HepG2 (cell line): Measurements from ENCODE around the gene KPNA4. TPM values are rescaled to one million over a fixed set of nuclear protein-coding genes. Genes with fewer than 3 reads are reported as not detected.

Source experiments
- ATAC-seq: fragments of 200-7000 bp; cut with Tn5 transposase; 3 replicates; pipeline ENCODE4 v1.9.1; 2020; ENCODE audit warnings: mild to moderate bottlenecking, moderate library complexity
- BruUV-seq: library from RNA; stranded (reverse); fragments of 400-500 nt; replicated peaks from 2 replicates; lab custom pipeline; 2021; lab: Mats Ljungman, UMichigan
- CTCF ChIA-PET: fragments of 300-600 bp; formaldehyde crosslinking; extraction: SDS; loops from one replicate; lab custom pipeline; 2021; ENCODE audit warnings: low total read pairs, inconsistent platforms, low intra/inter-chr PET ratio; lab: Yijun Ruan, JAX
- POLR2A ChIA-PET: fragments of 350-600 bp; sonication (Branson Sonifier 250); formaldehyde crosslinking; loops from one replicate; lab custom pipeline; 2020; ENCODE audit warnings: antibody characterized with exemption, inconsistent platforms; lab: Yijun Ruan, JAX
- DNase-seq: peaks from one replicate; pipeline ENCODE4 v3.0.0-alpha.2; 2015; ENCODE audit warnings: low spot score
- FAIRE-seq: peaks from 3 replicates; lab custom pipeline; 2011; peaks lifted over from hg19 to GRCh38; lab: Jason Lieb, UNC
- H2AFZ ChIP-seq: one replicate; pipeline ENCODE4 v1.6.1; 2011; ENCODE audit warnings: low read length, inconsistent platforms
- H3K27ac ChIP-seq: fragments of 300-600 bp; 3 replicates; pipeline ENCODE4 v1.8.0; 2011; ENCODE audit warnings: mixed run types, mild to moderate bottlenecking, mixed read lengths, low read length, inconsistent platforms; ENCODE audit not compliant: insufficient read depth; ENCODE audit errors: extremely low read length
- H3K27me3 ChIP-seq, 2 experiments: fragments of 200-600 bp in 1 of 2; 2 replicates in 1 of 2; 3 replicates in 1 of 2; pipeline versions ENCODE4 v1.6.0 to v1.8.0; 2011; ENCODE audit warnings: low read length in 2 of 2, mild to moderate bottlenecking in 2 of 2, moderate library complexity in 2 of 2, inconsistent platforms in 1 of 2; ENCODE audit not compliant: insufficient read depth in 2 of 2, control insufficient read depth in 1 of 2
- H3K36me3 ChIP-seq, 2 experiments: fragments of 200-600 bp in 1 of 2; replicated peaks in 1 of 2; 2 replicates in 1 of 2; 3 replicates in 1 of 2; pipeline versions ENCODE4 v1.5.1 to v1.8.0; 2011; ENCODE audit warnings: low read length in 2 of 2, inconsistent platforms in 1 of 2; ENCODE audit not compliant: insufficient read depth in 2 of 2, control insufficient read depth in 1 of 2
- H3K4me1 ChIP-seq: 2 replicates; pipeline ENCODE4 v1.5.1; 2012; ENCODE audit warnings: low read length, inconsistent platforms; ENCODE audit not compliant: insufficient read depth
- H3K4me2 ChIP-seq: 2 replicates; pipeline ENCODE4 v1.6.0; 2011; ENCODE audit warnings: low read depth, low read length, inconsistent platforms
- H3K4me3 ChIP-seq, 3 experiments: fragments of 200-600 bp in 1 of 3; sonication (generic), shearing (Covaris generic) in 1 of 3; replicated peaks in 1 of 3; 2 replicates each; pipeline ENCODE4 v1.5.1; 2011 to 2016; ENCODE audit warnings: low read length in 3 of 3, inconsistent platforms in 2 of 3, low read depth in 2 of 3, mild to moderate bottlenecking in 2 of 3, control low read depth in 1 of 3, mixed read lengths in 1 of 3; ENCODE audit not compliant: insufficient read depth in 1 of 3
- H3K79me2 ChIP-seq: one replicate; pipeline ENCODE4 v1.6.1; 2011; ENCODE audit warnings: low read length, inconsistent platforms; ENCODE audit not compliant: insufficient read depth
- H3K9ac ChIP-seq: 2 replicates; pipeline ENCODE4 v1.6.0; 2011; ENCODE audit warnings: mild to moderate bottlenecking, low read depth, low read length, inconsistent platforms; ENCODE audit not compliant: insufficient read depth
- H3K9me3 ChIP-seq: 2 replicates; pipeline ENCODE4 v1.5.1; 2012; ENCODE audit warnings: mild to moderate bottlenecking, low read length
- H4K20me1 ChIP-seq: 2 replicates; pipeline ENCODE4 v1.6.0; 2011; ENCODE audit warnings: inconsistent platforms, mild to moderate bottlenecking, low read length, moderate library complexity; ENCODE audit not compliant: insufficient read depth
- ARHGAP35 ChIP-seq: sonication (generic); formaldehyde crosslinking; IDR thresholded peaks from 2 replicates; pipeline ENCODE4 v1.9.0; 2022; ENCODE audit warnings: mild to moderate bottlenecking, inconsistent platforms, moderate library complexity, missing genetic modification reagents, borderline replicate concordance
- BCL6 ChIP-seq: IDR thresholded peaks from 2 replicates; pipeline ENCODE4 v1.6.1; 2016; ENCODE audit warnings: missing genetic modification reagents, missing compliant biosample characterization
- EZH2 ChIP-seq: conservative IDR thresholded peaks from 2 replicates; pipeline ENCODE4 v1.6.1; 2012; ENCODE audit warnings: mild to moderate bottlenecking, low read depth, low read length, moderate library complexity
- FOSL1 ChIP-seq: sonication (generic); formaldehyde crosslinking; IDR thresholded peaks from 2 replicates; pipeline ENCODE4 v1.9.0; 2021; ENCODE audit warnings: missing genetic modification reagents, borderline replicate concordance
- FOXP1 ChIP-seq, 2 experiments: fragments of 450-650 bp in 1 of 2; IDR thresholded peaks; 2 replicates each; pipeline ENCODE4 v1.6.1; 2017 to 2018; ENCODE audit warnings: antibody characterized with exemption in 1 of 2
- HES4 ChIP-seq: sonication (generic); formaldehyde crosslinking; IDR thresholded peaks from 2 replicates; pipeline ENCODE4 v1.9.0; 2021; ENCODE audit warnings: mild to moderate bottlenecking, missing genetic modification reagents, borderline replicate concordance
- KAT7 ChIP-seq: IDR thresholded peaks from 2 replicates; pipeline ENCODE4 v1.6.1; 2018; ENCODE audit warnings: borderline replicate concordance, missing compliant biosample characterization
- NFYB ChIP-seq: sonication (generic); formaldehyde crosslinking; IDR thresholded peaks from 2 replicates; pipeline ENCODE4 v1.4.0; 2020; ENCODE audit warnings: missing genetic modification reagents
- NR2F2 ChIP-seq: IDR thresholded peaks from 2 replicates; pipeline ENCODE4 v1.6.1; 2012; ENCODE audit warnings: low read depth, inconsistent platforms, borderline replicate concordance
- STAG1 ChIP-seq: sonication (generic); formaldehyde crosslinking; IDR thresholded peaks from 2 replicates; pipeline ENCODE4 v1.4.0; 2020; ENCODE audit warnings: missing genetic modification reagents
- TBL1XR1 ChIP-seq: fragments of 150-350 bp; IDR thresholded peaks from 2 replicates; pipeline ENCODE4 v1.6.1; 2014; ENCODE audit warnings: borderline replicate concordance, low read length; ENCODE audit not compliant: partially characterized antibody
- ZC3H4 ChIP-seq: sonication (generic); formaldehyde crosslinking; IDR thresholded peaks from 2 replicates; pipeline ENCODE4 v1.4.0; 2020; ENCODE audit warnings: missing genetic modification reagents, borderline replicate concordance
- ZNF256 ChIP-seq: sonication (generic); formaldehyde crosslinking; conservative IDR thresholded peaks from 2 replicates; pipeline ENCODE4 v1.4.0; 2020; ENCODE audit warnings: missing genetic modification reagents
- ZNF446 ChIP-seq: sonication (generic); formaldehyde crosslinking; IDR thresholded peaks from 2 replicates; pipeline ENCODE4 v1.5.0; 2020; ENCODE audit warnings: mild to moderate bottlenecking, missing genetic modification reagents
- ZNF557 ChIP-seq: sonication (generic); formaldehyde crosslinking; IDR thresholded peaks from 2 replicates; pipeline ENCODE4 v1.4.0; 2020; ENCODE audit warnings: missing genetic modification reagents
- WGBS: methylation state at CpG from one replicate; pipeline ENCODE4 v1.1.6; 2017; ENCODE audit warnings: low lambda C conversion rate; 5-methylcytosine and 5-hydroxymethylcytosine counted together
- in situ Hi-C: cut with HindIII; loops from 2 replicates; pipeline ENCODE4 v1.10.0; 2017; ENCODE audit warnings: low pct_unique_long_range_greater_than_20kb; ENCODE audit not compliant: extremely low pct_ligation_motif_present
- intact Hi-C: fragments of 100-400 bp; cut with micrococcal nuclease; formaldehyde crosslinking; loops from one replicate; pipeline ENCODE4 v1.10.0; 2022; ENCODE audit not compliant: unreplicated experiment
- polyA plus RNA-seq, 8 experiments: library from polyadenylated mRNA; depleted of rRNA in 3 of 8; stranded (reverse) in 7 of 8; unstranded in 1 of 8; fragments of >200 nt; fragmentation: Illumina TruSeq in 4 of 8; extraction: Trizol in 4 of 8; gene quantifications; 2 replicates each; pipeline versions ENCODE4 v1.2.1 to v1.2.3, GENCODE V29; 2011 to 2016; ENCODE audit warnings: low read depth in 4 of 8, missing spikeins in 1 of 8, mixed read lengths in 1 of 8; ENCODE audit not compliant: insufficient read depth in 1 of 8
- total RNA-seq, 5 experiments: library from RNA; depleted of rRNA; stranded (reverse); fragments of >200 nt; fragmentation: Illumina TruSeq; extraction: Trizol; gene quantifications; 2 replicates each; pipeline ENCODE4 v1.2.3, GENCODE V29; 2016; ENCODE audit warnings: low read depth in 1 of 5
- TF ChIP-seq, protein P1 (sequence below): conservative IDR thresholded peaks from 2 replicates; pipeline ENCODE4 v1.6.1; 2018; ENCODE audit warnings: missing genetic modification reagents

Gene KPNA4
- total and polyA plus RNA-seq, 2 of the 13 experiments (the other 11 are each of a cell fraction or from before 2014, with no cell fraction given): 9.9 to 27.9 TPM

DNA sequence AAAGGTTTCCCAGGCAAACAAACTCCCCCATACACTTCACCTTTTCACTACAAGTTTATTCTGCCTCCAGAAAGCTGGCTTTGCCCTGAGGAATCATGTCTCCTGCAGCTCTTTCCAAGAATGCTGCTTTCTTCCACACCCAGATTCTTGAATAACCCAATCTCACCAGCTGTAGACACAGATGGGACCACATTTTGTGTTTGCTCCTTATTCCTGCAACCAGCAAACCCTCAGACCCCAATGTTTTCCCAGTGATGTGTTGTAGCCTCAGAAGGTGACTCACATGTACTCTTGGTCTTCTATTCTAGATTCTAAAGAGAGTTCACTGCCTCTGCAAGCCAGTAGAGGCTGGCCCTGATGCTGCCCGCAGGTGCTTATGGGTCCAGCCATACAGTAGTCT, 92.2 kb downstream of the KPNA4 start:
- Histone ChIP-seq H3K27me3 (no peaks in the 10 kb centered on the region), H2AFZ (no peak overlapping the region), H3K79me2 (no peaks in the 10 kb centered on the region), H3K27ac (no peak overlapping the region), H3K36me3 (no peaks in the 10 kb centered on the region), H3K4me2 (no peak overlapping the region), H3K4me3 (no peak overlapping the region), H3K9ac (no peak overlapping the region), H3K4me1 (no peaks in the 10 kb centered on the region), H3K9me3 (peaks cover 19% of the 10 kb centered on the region), H4K20me1 (no peaks in the 10 kb centered on the region)
- intact Hi-C loops (no loop called here), in situ Hi-C loops (no loop called here)
- TF ChIP-seq TBL1XR1 (no peak), ZNF557 (CRISPR knock-in tag) (no peak), STAG1 (CRISPR knock-in tag) (no peak), ZNF256 (CRISPR knock-in tag) (no peak), NR2F2 (no peak), ARHGAP35 (no peak), ZC3H4 (CRISPR knock-in tag) (no peak), NFYB (CRISPR knock-in tag) (no peak), EZH2 (no peak), BCL6 (CRISPR knock-in tag) (no peak), ZNF446 (no peak), FOSL1 (CRISPR knock-in tag) (no peak), HES4 (CRISPR knock-in tag) (no peak), FOXP1 (IDR thresholded peaks at IDR 0.05) (no peak), FOXP1 (CRISPR knock-in tag; IDR thresholded peaks at IDR 0.05) (no peak), KAT7 (CRISPR knock-in tag) (no peak)
- TF ChIP-seq, protein P1, sequence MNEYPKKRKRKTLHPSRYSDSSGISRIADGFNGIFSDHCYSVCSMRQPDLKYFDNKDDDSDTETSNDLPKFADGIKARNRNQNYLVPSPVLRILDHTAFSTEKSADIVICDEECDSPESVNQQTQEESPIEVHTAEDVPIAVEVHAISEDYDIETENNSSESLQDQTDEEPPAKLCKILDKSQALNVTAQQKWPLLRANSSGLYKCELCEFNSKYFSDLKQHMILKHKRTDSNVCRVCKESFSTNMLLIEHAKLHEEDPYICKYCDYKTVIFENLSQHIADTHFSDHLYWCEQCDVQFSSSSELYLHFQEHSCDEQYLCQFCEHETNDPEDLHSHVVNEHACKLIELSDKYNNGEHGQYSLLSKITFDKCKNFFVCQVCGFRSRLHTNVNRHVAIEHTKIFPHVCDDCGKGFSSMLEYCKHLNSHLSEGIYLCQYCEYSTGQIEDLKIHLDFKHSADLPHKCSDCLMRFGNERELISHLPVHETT: no peak
- BruUV-seq: no TSS peak
- CTCF ChIA-PET: no interaction called here
- no CpG with 5 or more reads among the region's 1 CpG for WGBS
- POLR2A ChIA-PET: no interaction called here
- ATAC-seq (no peak), DNase-seq (no peak), FAIRE-seq (no peak)
